ENCODE results near the gene DLGAP3. TPM values are rescaled to one million over a fixed set of nuclear protein-coding genes. Genes with fewer than 3 reads are reported as not detected.

DLGAP3 gene
- total RNA-seq, 1 experiment from 2014 or later = 0.27 TPM

GRCh38 chr1:34905098-34905459, 24.4 kb downstream of the DLGAP3 start:
- POLR2A ChIA-PET = no interaction called here
- no TSS peak for BruUV-seq (replicated peaks)

More at GRCh38 chr1:34905098-34905459, 24.4 kb downstream of the DLGAP3 start:
- Histone ChIP-seq H3K4me2 (ENCODE audit: low read length) (no peak overlapping the region), H3K27me3 (ENCODE audit: insufficient read depth, low read length) (peaks cover 34% of the 10 kb centered on the region), H3K36me3 (ENCODE audit: control insufficient read depth in 1 of 2, insufficient read depth in 2 of 2, low read length in 2 of 2) (no peaks in the 10 kb centered on the region), H3K9ac (ENCODE audit: low read length) (no peak overlapping the region), H3K27ac (ENCODE audit: low read depth, low read length) (no peak overlapping the region), H4K20me1 (ENCODE audit: insufficient read depth) (no peaks in the 10 kb centered on the region), H3K4me1 (ENCODE audit: control insufficient read depth in 1 of 2, insufficient read depth in 2 of 2, low read length in 2 of 2) (no peaks in the 10 kb centered on the region), H3K9me2 (ENCODE audit: insufficient read depth) (no peaks in the 10 kb centered on the region), H3K79me2 (ENCODE audit: insufficient read depth, low read length) (no peaks in the 10 kb centered on the region), H3K9me3 (ENCODE audit: control insufficient read depth in 1 of 2, insufficient read depth in 1 of 2, low read depth in 1 of 2, low read length in 2 of 2) (no peaks in the 10 kb centered on the region), H2AFZ (ENCODE audit: low read depth, low read length, poor library complexity, severe bottlenecking) (no peak overlapping the region), H3K4me3 (replicated peaks in 1 of 2; ENCODE audit: low read depth in 1 of 2, low read length in 2 of 2) (no peak overlapping the region)
- ATAC-seq (0 out of 2 replicates have a peak, but pooled peaks have one; percentile 23), DNase-seq (ENCODE audit: low read depth, low spot score) (no peak)
- ChIA-PET CTCF (no interaction called here), RAD21 (ENCODE audit: low non-redundant PET in 1 of 2, low total read pairs in 2 of 2, uncharacterized antibody in 2 of 2, unreplicated experiment in 2 of 2) (no interaction called here)
- TF ChIP-seq YY1 (IDR thresholded peaks at IDR 0.05; ENCODE audit: extremely low read depth, insufficient replicate concordance, low read depth, low read length) (no peak), EGR1 (IDR thresholded peaks at IDR 0.05; ENCODE audit: low read depth) (no peak), ELF1 (IDR thresholded peaks at IDR 0.05; ENCODE audit: borderline replicate concordance, low read depth) (no peak), SRF (IDR thresholded peaks at IDR 0.05; ENCODE audit: low read depth) (no peak), JUND (IDR thresholded peaks at IDR 0.05) (no peak), POLR2AphosphoS5 (IDR thresholded peaks at IDR 0.05; ENCODE audit: low read depth, low read length) (no peak), ZBTB33 (IDR thresholded peaks at IDR 0.05; ENCODE audit: extremely low read depth, insufficient replicate concordance, low read length) (no peak), EZH2 (IDR thresholded peaks at IDR 0.05) (no peak), RAD21 (IDR thresholded peaks at IDR 0.05; ENCODE audit: low read depth) (no peak), ATF3 (IDR thresholded peaks at IDR 0.05) (no peak), FOSL1 (IDR thresholded peaks at IDR 0.05; ENCODE audit: low read depth) (no peak), SIN3A (IDR thresholded peaks at IDR 0.05; ENCODE audit: low read depth) (no peak), REST (IDR thresholded peaks at IDR 0.05; ENCODE audit: low read depth) (no peak), MAX (IDR thresholded peaks at IDR 0.05) (no peak), SP1 (IDR thresholded peaks at IDR 0.05; ENCODE audit: low read depth) (no peak), CBX3 (IDR thresholded peaks at IDR 0.05; ENCODE audit: low read depth) (no peak), EZH2phosphoT487 (IDR thresholded peaks at IDR 0.05; ENCODE audit: borderline replicate concordance) (no peak)
- intact Hi-C loops (cut with micrococcal nuclease) = no loop called here

Data from HCT116 (cell line).